ENCODE results near the gene LYZL1. TPM values are rescaled to one million over a fixed set of nuclear protein-coding genes. Genes with fewer than 3 reads are reported as not detected.
"Not testable (repeated sequence)": the region's sequence is repeated elsewhere in the genome, so short reads cannot be mapped to it uniquely, and the experiment has no call there.

The LYZL1 gene
- total RNA-seq, 1 experiment from 2014 or later: not detected

DNA sequence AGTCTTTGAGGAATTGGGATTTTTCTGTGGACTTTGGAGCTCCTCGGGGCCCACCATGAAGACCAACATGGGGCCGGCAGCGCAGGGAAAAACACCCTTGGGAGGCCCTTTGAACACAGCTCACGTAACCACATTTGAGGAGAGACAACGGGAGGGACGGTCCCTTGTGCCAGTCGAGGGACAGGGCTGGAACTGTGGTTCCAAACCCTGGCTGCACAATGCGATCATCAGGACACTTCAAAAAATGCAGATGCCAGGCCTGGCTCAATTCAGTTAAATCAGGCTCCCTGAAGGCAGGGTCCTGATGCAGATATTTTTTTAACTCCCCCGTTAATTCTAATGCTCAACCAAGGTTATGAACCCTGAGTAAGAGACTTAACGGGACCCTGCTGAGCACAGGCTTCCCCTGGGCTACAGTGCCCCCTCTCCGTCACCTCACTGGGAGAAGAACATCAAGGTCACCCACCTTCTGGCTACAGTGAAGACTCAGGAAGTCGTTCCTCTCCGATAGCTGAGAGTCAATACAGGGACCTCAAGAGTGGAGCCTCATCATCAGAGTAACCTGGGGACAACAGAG lies 30.4 kb downstream of the LYZL1 start:
- Histone ChIP-seq H3K27me3 (ENCODE audit: insufficient read depth, low read length) (no peaks in the 10 kb centered on the region), H3K4me1 (ENCODE audit: insufficient read depth, low read length) (no peaks in the 10 kb centered on the region), H3K9ac (ENCODE audit: extremely low read depth, insufficient read length, low read length) (no peak overlapping the region), H3K9me3 (ENCODE audit: control insufficient read depth, low read depth, low read length) (no peaks in the 10 kb centered on the region), H2BK15ac (ENCODE audit: low read depth, low read length) (no peak overlapping the region), H4K8ac (replicated peaks; ENCODE audit: insufficient read length, low read depth, low read length) (no peak overlapping the region), H3K27ac (ENCODE audit: insufficient read length, low read depth, low read length) (no peak overlapping the region), H2BK5ac (ENCODE audit: insufficient read length, low read length) (no peak overlapping the region), H3K23ac (ENCODE audit: insufficient read length, low read depth, low read length) (no peak overlapping the region), H3K56ac (ENCODE audit: insufficient read length, low read depth, low read length) (no peak overlapping the region), H2AK5ac (ENCODE audit: insufficient read length, low read length) (no peak overlapping the region), H3K4ac (ENCODE audit: low read depth, low read length) (no peak overlapping the region), H2BK12ac (ENCODE audit: insufficient read length, low read depth, low read length) (no peak overlapping the region), H4K5ac (ENCODE audit: insufficient read length, low read depth, low read length) (no peak overlapping the region), H3K4me2 (ENCODE audit: insufficient read depth, insufficient read length, low read length) (no peak overlapping the region), H4K91ac (ENCODE audit: insufficient read length, low read depth, low read length) (no peak overlapping the region), H2BK120ac (ENCODE audit: low read depth, low read length, poor library complexity, severe bottlenecking) (no peak overlapping the region), H3K23me2 (ENCODE audit: insufficient read length, low read depth, low read length, poor library complexity, severe bottlenecking) (no peaks in the 10 kb centered on the region), H4K20me1 (ENCODE audit: control insufficient read depth, insufficient read depth, insufficient read length) (no peaks in the 10 kb centered on the region), H3K79me2 (ENCODE audit: insufficient read depth, low read length) (no peaks in the 10 kb centered on the region), H3K79me1 (ENCODE audit: insufficient read depth, low read depth, low read length, poor library complexity, severe bottlenecking) (no peaks in the 10 kb centered on the region), H3K14ac (ENCODE audit: insufficient read depth, low read length) (no peak overlapping the region), H3T11ph (ENCODE audit: low read length) (no peak overlapping the region), H2AFZ (ENCODE audit: low read length) (no peak overlapping the region), H3K18ac (ENCODE audit: insufficient read length, low read depth, low read length) (no peak overlapping the region), H2BK20ac (ENCODE audit: low read depth, low read length, poor library complexity, severe bottlenecking) (no peak overlapping the region)
- WGBS (ENCODE audit: extremely low coverage, insufficient read length, low lambda C conversion rate): no CpG with 5 or more reads among the region's 13 CpGs
- no peaks in the 10 kb centered on the region for H3K9me3 Mint-ChIP-seq
- H3K27ac Mint-ChIP-seq: no peak overlapping the region
- H3K4me3 Mint-ChIP-seq: no peak overlapping the region
- peaks cover 8% of the 10 kb centered on the region for H3K27me3 Mint-ChIP-seq (ENCODE audit: low read depth)
- no peak for DNase-seq
- TF ChIP-seq, protein P1, sequence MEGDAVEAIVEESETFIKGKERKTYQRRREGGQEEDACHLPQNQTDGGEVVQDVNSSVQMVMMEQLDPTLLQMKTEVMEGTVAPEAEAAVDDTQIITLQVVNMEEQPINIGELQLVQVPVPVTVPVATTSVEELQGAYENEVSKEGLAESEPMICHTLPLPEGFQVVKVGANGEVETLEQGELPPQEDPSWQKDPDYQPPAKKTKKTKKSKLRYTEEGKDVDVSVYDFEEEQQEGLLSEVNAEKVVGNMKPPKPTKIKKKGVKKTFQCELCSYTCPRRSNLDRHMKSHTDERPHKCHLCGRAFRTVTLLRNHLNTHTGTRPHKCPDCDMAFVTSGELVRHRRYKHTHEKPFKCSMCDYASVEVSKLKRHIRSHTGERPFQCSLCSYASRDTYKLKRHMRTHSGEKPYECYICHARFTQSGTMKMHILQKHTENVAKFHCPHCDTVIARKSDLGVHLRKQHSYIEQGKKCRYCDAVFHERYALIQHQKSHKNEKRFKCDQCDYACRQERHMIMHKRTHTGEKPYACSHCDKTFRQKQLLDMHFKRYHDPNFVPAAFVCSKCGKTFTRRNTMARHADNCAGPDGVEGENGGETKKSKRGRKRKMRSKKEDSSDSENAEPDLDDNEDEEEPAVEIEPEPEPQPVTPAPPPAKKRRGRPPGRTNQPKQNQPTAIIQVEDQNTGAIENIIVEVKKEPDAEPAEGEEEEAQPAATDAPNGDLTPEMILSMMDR (conservative IDR thresholded peaks at IDR 0.05): no peak
- peaks cover 11 to 13% of the 10 kb centered on the region in 2 experiments for H3K4me1 Mint-ChIP-seq
- no peaks in the 10 kb centered on the region; a peak in 1 of 7 replicates for H3K36me3 Mint-ChIP-seq (ENCODE audit: insufficient read depth in 1 of 3, low read depth in 3 of 3)

DNA sequence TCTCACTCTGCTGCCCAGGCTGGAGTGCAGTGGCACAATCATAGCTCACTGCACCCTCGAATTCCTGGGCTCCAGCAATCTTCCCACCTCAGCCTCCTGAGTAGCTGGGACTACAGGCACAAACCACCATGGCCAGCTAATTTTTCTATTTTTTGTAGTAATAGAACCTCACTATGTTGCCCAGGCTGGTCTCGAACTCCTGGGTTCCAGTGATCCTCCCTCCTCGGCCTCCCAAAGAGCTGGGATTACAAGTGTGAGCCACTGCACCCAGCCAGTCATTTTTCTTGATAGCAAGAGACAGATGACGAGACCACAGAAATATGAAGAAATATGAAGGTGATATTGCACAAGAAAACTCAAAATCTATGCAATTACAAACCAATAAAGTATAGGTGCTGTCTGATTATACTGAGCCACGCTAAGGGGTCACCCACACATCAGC lies 31.8 kb downstream of the LYZL1 start:
- not testable (repeated sequence) for H2BK12ac ChIP-seq (ENCODE audit: insufficient read length, low read depth, low read length); H3K23me2 ChIP-seq (ENCODE audit: insufficient read length, low read depth, low read length, poor library complexity, severe bottlenecking); H2AFZ ChIP-seq (ENCODE audit: low read length); H3K23ac ChIP-seq (ENCODE audit: insufficient read length, low read depth, low read length); H3K9me3 Mint-ChIP-seq; H2BK120ac ChIP-seq (ENCODE audit: low read depth, low read length, poor library complexity, severe bottlenecking); H3K27me3 ChIP-seq (ENCODE audit: insufficient read depth, low read length); H4K8ac ChIP-seq (replicated peaks; ENCODE audit: insufficient read length, low read depth, low read length); H3K4me3 Mint-ChIP-seq; H2BK15ac ChIP-seq (ENCODE audit: low read depth, low read length); H3K14ac ChIP-seq (ENCODE audit: insufficient read depth, low read length); H2AK5ac ChIP-seq (ENCODE audit: insufficient read length, low read length); H3K79me1 ChIP-seq (ENCODE audit: insufficient read depth, low read depth, low read length, poor library complexity, severe bottlenecking); H3K36me3 Mint-ChIP-seq (ENCODE audit: insufficient read depth in 1 of 3, low read depth in 3 of 3); H3K27ac ChIP-seq (ENCODE audit: insufficient read length, low read depth, low read length); H2BK20ac ChIP-seq (ENCODE audit: low read depth, low read length, poor library complexity, severe bottlenecking); H3T11ph ChIP-seq (ENCODE audit: low read length); H4K91ac ChIP-seq (ENCODE audit: insufficient read length, low read depth, low read length); H4K20me1 ChIP-seq (ENCODE audit: control insufficient read depth, insufficient read depth, insufficient read length); H3K9me3 ChIP-seq (ENCODE audit: control insufficient read depth, low read depth, low read length); H3K56ac ChIP-seq (ENCODE audit: insufficient read length, low read depth, low read length); H3K79me2 ChIP-seq (ENCODE audit: insufficient read depth, low read length); H3K4me2 ChIP-seq (ENCODE audit: insufficient read depth, insufficient read length, low read length); H3K4me1 ChIP-seq (ENCODE audit: insufficient read depth, low read length); H3K27ac Mint-ChIP-seq; H3K4ac ChIP-seq (ENCODE audit: low read depth, low read length); DNase-seq; H3K27me3 Mint-ChIP-seq (ENCODE audit: low read depth); H3K18ac ChIP-seq (ENCODE audit: insufficient read length, low read depth, low read length); H3K9ac ChIP-seq (ENCODE audit: extremely low read depth, insufficient read length, low read length); H4K5ac ChIP-seq (ENCODE audit: insufficient read length, low read depth, low read length); H2BK5ac ChIP-seq (ENCODE audit: insufficient read length, low read length)
- peaks cover 13 to 16% of the 10 kb centered on the region in 2 experiments for H3K4me1 Mint-ChIP-seq
- WGBS (ENCODE audit: extremely low coverage, insufficient read length, low lambda C conversion rate): no CpG with 5 or more reads among the region's 5 CpGs

All from H9 (cell line).